Activated CD8-positive, alpha-beta T cell treated with anti-CD3 and anti-CD28 coated beads, Interleukin-2, amount 10 ng/mL, durations not matched to agents 7 days and 5 days (primary cell): ENCODE measurements around the gene SPTLC3. TPM values are rescaled to one million over a fixed set of nuclear protein-coding genes. Genes with fewer than 3 reads are reported as not detected.
"Not testable (repeated sequence)": the region's sequence is repeated elsewhere in the genome, so short reads cannot be mapped to it uniquely, and the experiment has no call there.

ENCODE experiments used
- ATAC-seq: fragments of 150-1000 bp; cut with Tn5 transposase; one replicate; pipeline ENCODE4 v1.10.0; 2021; ENCODE audit warnings: moderate library complexity
- CTCF ChIA-PET: fragments of 350-600 bp; sonication (Branson Sonifier 250); formaldehyde crosslinking; loops from one replicate; lab custom pipeline; 2021; ENCODE audit warnings: antibody characterized with exemption; lab: Charles Lee
- POLR2A ChIA-PET: fragments of 350-600 bp; sonication (Branson Sonifier 250); formaldehyde crosslinking; loops from one replicate; lab custom pipeline; 2021; ENCODE audit warnings: antibody characterized with exemption; lab: Charles Lee
- DNase-seq: peaks from one replicate; pipeline ENCODE4 v3.0.0-alpha.2; 2020
- H3K27ac Mint-ChIP-seq: one replicate; pipeline ENCODE4 v1.8.0; 2021; ENCODE audit warnings: mild to moderate bottlenecking, mixed read lengths
- H3K27me3 Mint-ChIP-seq: one replicate; pipeline ENCODE4 v1.8.0; 2021; ENCODE audit warnings: low read depth, mixed read lengths
- H3K36me3 Mint-ChIP-seq: one replicate; pipeline ENCODE4 v1.8.0; 2021; ENCODE audit warnings: low read depth, mixed read lengths
- H3K4me1 Mint-ChIP-seq: one replicate; pipeline ENCODE4 v1.8.0; 2021; ENCODE audit warnings: low read depth, mixed read lengths
- H3K4me3 Mint-ChIP-seq: one replicate; pipeline ENCODE4 v1.8.0; 2021; ENCODE audit warnings: mild to moderate bottlenecking, mixed read lengths
- H3K9me3 Mint-ChIP-seq: one replicate; pipeline ENCODE4 v1.8.0; 2022; ENCODE audit warnings: mixed read lengths; ENCODE audit not compliant: insufficient read depth
- total RNA-seq, 2 experiments: library from RNA; stranded (reverse); gene quantifications; one replicate each; pipeline ENCODE4 v1.2.3, GENCODE V29; 2021

The SPTLC3 gene
- total RNA-seq, 2 experiments from 2014 or later, result 0.05 to 0.37 TPM

DNA sequence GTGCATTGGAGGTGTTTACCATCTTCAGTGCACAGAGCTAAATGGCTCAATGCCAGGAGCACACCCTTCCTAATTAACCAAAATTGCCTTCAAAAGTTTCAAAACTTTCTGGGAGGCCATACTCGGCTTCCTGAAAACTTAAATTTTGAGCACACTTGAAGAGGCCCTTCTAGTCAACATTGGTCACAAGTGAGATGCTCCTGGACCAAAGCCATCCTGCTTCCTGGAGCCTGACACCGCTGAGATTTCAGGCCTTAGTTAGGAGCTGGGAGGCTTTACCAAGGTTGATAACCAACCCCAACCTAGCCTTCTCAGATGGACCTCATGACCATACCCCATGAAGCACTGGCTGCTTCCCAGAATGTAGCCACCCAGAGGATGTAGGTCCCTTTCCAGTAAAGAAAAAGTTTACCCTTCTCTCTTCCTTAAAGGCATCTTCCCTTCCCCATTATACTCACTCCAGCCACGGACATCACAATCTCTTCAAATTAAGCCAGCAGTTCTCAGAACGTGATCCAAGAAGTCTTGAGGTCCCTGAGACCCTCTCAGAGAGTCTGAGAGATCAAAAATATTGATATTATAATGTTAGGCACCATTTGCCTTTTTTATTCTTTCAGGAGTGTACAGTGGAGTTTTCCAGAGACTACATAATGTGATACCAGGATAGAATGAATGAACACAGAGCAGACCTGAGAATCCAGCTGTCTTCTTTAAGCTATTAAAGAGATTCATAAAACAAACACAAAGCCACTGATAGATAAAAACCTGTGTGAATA is 32.8 kb upstream of the SPTLC3 start:
- CTCF ChIA-PET, result interaction anchor here (0.9 to 1.4 kb wide), 2 partner anchors 10 to 571 kb away, joined by 3 to 6 read pairs; no protein-coding TSS in a partner anchor
- no peak overlapping the region for H3K4me3 Mint-ChIP-seq
- no peaks in the 10 kb centered on the region for H3K9me3 Mint-ChIP-seq
- no peak overlapping the region for H3K27ac Mint-ChIP-seq
- H3K4me1 Mint-ChIP-seq, result no peaks in the 10 kb centered on the region
- H3K36me3 Mint-ChIP-seq, result no peaks in the 10 kb centered on the region
- ATAC-seq (no peak), DNase-seq (no peak)
- POLR2A ChIA-PET, result no interaction called here
- H3K27me3 Mint-ChIP-seq, result peaks cover 3% of the 10 kb centered on the region

DNA sequence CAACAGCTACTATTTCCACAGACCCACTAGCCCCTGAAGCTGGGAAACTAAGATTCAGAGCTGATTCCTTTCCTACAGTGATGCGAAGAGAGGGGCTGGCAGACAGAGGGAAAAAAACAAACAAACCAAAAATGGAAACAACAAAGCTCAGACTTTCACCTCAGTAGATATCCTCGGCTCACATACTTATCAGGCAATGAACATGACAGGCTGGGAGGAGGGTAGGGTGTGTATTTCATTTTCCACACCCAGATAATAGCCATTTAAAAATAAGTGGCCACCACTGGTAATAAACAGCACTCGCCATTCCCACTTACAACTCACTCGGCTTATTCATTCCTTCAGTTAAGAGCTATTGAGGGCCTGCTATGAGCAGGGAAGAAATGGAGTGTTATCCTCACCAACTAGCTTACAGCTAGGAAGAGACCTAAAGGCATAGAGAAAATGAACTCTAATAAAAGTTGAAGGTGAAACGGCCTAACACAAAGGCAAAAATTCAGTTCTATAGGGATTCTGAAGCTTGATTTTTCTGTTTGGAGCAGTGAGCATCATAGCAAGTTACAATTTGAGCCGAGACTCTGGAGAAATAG is 32.0 kb upstream of the SPTLC3 start:
- H3K27ac Mint-ChIP-seq, result no peak overlapping the region
- POLR2A ChIA-PET, result no interaction called here
- DNase-seq (no peak), ATAC-seq (no peak)
- CTCF ChIA-PET, result interaction anchor here (0.9 to 1.4 kb wide), 2 partner anchors 11 to 570 kb away, joined by 3 to 6 read pairs; no protein-coding TSS in a partner anchor
- peaks cover 3% of the 10 kb centered on the region for H3K27me3 Mint-ChIP-seq
- H3K4me3 Mint-ChIP-seq, result no peak overlapping the region
- no peaks in the 10 kb centered on the region for H3K9me3 Mint-ChIP-seq
- no peaks in the 10 kb centered on the region for H3K4me1 Mint-ChIP-seq
- no peaks in the 10 kb centered on the region for H3K36me3 Mint-ChIP-seq

- DNase-seq, result no peak
- CTCF ChIA-PET, result interaction anchor here (1.4 kb wide), 1 partner anchor 569 kb away, joined by 6 read pairs; no protein-coding TSS in a partner anchor
- Mint-ChIP-seq H3K9me3 (no peaks in the 10 kb centered on the region), H3K36me3 (no peaks in the 10 kb centered on the region), H3K27me3 (peaks cover 3% of the 10 kb centered on the region), H3K4me1 (no peaks in the 10 kb centered on the region), H3K27ac (no peak overlapping the region), H3K4me3 (no peak overlapping the region)
- POLR2A ChIA-PET, result no interaction called here
- ATAC-seq, result no peak
Measured at GRCh38 chr20:12977328-12978125, 31.2 kb upstream of the SPTLC3 start.

- no peaks in the 10 kb centered on the region for H3K4me1 Mint-ChIP-seq
- H3K27ac Mint-ChIP-seq, result no peak overlapping the region
- POLR2A ChIA-PET, result no interaction called here
- H3K4me3 Mint-ChIP-seq, result no peak overlapping the region
- H3K9me3 Mint-ChIP-seq, result no peaks in the 10 kb centered on the region
- ATAC-seq (no peak), DNase-seq (no peak)
- peaks cover 3% of the 10 kb centered on the region for H3K27me3 Mint-ChIP-seq
- CTCF ChIA-PET, result no interaction called here
- H3K36me3 Mint-ChIP-seq, result no peaks in the 10 kb centered on the region
Measured at GRCh38 chr20:12978126-12978394, 30.7 kb upstream of the SPTLC3 start.

DNA sequence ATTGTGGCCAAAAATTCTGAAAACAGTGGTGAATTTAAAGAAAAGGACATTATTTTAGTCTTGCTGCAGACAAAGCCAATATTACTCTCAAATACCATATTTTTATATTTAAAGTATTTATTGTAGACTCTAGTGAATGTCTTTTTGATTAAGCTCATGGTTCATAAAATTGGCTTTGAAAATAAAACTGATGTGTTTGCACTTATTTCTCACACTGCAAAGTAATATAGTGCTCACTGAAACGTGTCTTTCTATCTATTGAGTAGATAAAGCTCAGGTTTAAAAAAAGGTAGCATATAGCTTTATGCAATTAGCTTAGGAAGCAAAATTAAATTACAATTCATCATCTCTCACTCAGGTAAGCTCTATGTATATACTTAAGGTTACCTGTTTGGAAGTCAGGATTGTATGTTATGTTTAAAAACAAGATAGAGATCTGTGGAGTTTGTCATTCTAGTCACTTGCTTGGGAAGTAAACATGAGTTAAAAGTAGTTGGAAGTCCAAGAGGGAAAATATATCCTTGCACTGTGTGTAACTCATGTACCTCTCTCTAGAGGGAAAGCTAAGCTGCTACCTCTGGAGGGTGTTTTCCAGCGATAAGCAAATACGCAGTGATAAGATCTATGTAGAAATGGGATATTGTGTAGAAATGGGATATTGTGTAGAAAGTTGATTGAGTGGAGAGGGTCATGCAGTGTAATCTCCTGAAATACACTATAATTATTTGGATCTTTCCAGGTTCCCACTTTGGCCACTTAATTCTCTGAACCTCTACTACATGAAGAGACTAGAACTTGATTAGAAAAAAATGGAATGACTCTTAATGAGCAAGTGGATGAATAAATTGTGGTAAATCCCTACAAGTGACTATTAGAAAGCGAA is 29.9 kb upstream of the SPTLC3 start:
- no peaks in the 10 kb centered on the region for H3K9me3 Mint-ChIP-seq
- ChIA-PET POLR2A (no interaction called here), CTCF (no interaction called here)
- H3K27me3 Mint-ChIP-seq, result peaks cover 3% of the 10 kb centered on the region
- no peaks in the 10 kb centered on the region for H3K4me1 Mint-ChIP-seq
- no peak for DNase-seq
- H3K36me3 Mint-ChIP-seq, result no peaks in the 10 kb centered on the region
- ATAC-seq, result no peak
- H3K4me3 Mint-ChIP-seq, result no peak overlapping the region
- H3K27ac Mint-ChIP-seq, result no peak overlapping the region

DNA sequence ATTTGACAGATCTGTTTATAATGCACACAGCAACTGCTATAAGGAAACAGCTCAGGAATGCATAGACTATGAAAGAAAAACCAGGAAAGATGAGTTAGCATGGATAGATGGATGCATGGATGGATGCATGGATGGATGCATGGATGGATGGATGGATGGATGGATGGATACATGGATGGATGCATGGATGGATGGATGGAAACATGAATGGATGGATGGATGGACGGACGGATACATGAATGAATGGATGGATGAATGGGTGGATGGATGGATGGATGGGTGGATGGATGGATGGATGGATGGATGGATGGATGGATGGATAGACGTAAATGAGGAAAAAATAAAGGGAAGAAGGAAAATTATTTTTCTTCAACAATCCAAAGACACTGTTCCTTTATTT is 29.1 kb upstream of the SPTLC3 start:
- H3K4me3 Mint-ChIP-seq, H3K27ac Mint-ChIP-seq, DNase-seq, POLR2A ChIA-PET, H3K27me3 Mint-ChIP-seq, ATAC-seq, H3K36me3 Mint-ChIP-seq, H3K4me1 Mint-ChIP-seq, H3K9me3 Mint-ChIP-seq, CTCF ChIA-PET: not testable (repeated sequence)

DNA sequence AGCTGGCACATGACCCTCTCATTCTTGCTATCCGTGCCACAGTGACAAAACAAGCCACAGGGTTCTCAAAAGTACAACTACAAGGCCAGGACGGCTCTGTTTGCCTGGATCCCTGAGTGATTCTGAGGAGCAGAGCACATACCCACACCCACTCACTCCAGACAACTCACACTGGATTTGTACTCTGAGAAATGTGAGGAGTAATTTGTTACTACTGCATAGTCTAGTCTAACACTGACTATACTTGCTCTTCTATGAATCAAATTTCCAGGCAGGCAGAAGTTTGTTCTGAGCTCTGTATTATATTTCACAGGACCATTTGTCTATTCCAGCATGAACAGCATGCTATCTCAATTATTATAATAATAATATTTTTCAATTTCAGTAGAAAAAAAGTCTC is 26.7 kb upstream of the SPTLC3 start:
- no peak overlapping the region for H3K27ac Mint-ChIP-seq

DNA sequence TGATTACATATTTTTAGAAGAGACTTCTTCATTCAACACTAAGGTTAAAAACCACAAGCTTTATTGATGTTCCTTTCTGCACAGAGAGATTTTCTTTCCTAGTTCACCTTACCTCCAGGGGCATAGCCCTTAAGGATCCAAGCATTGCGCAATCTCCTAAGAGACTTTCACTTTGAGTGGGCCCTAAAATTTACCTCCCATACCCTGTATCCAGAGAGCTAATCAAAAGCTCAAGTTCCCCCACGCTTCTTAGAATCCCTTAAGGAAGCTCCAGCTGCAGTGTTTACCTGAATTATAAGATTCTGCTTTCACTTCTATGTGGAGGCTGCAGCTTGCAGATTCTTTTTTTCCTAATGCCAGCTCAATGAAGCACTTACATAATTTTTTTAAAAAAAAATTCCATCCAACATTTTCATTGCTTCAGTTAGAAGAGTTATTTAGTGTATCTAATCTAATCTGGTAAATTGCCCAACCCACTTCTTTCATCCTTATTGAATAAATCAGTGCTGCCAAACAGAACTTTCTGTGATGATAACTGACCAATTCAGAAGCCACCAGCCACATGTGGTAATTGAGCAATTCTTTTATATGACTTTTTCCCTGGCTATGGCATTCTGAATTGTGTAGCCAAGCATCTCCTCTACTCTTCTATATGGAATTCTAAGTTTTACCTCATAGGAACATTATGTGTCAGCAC is 24.6 kb upstream of the SPTLC3 start:
- Mint-ChIP-seq H3K4me3 (no peak overlapping the region), H3K9me3 (no peaks in the 10 kb centered on the region), H3K27me3 (peaks cover 3% of the 10 kb centered on the region), H3K36me3 (no peaks in the 10 kb centered on the region), H3K4me1 (no peaks in the 10 kb centered on the region), H3K27ac (no peak overlapping the region)
- POLR2A ChIA-PET, result no interaction called here
- ATAC-seq (no peak), DNase-seq (no peak)
- CTCF ChIA-PET, result no interaction called here

More for the DNA sequence above, 26.7 kb upstream of the SPTLC3 start:
- no peaks in the 10 kb centered on the region for H3K9me3 Mint-ChIP-seq
- no peak overlapping the region for H3K4me3 Mint-ChIP-seq
- no peaks in the 10 kb centered on the region for H3K36me3 Mint-ChIP-seq
- ChIA-PET CTCF (no interaction called here), POLR2A (no interaction called here)
- DNase-seq (no peak), ATAC-seq (no peak)
- peaks cover 3% of the 10 kb centered on the region for H3K27me3 Mint-ChIP-seq
- no peaks in the 10 kb centered on the region for H3K4me1 Mint-ChIP-seq

GRCh38 chr20:12984863-12985262 is 23.9 kb upstream of the SPTLC3 start:
- Mint-ChIP-seq H3K4me1 (no peaks in the 10 kb centered on the region), H3K27me3 (no peaks in the 10 kb centered on the region), H3K9me3 (no peaks in the 10 kb centered on the region), H3K4me3 (no peak overlapping the region), H3K27ac (no peak overlapping the region), H3K36me3 (no peaks in the 10 kb centered on the region)
- ATAC-seq, result no peak
- no peak for DNase-seq
- ChIA-PET CTCF (interaction anchor here (1.0 kb wide), 1 partner anchor 14 kb away, joined by 3 read pairs; no protein-coding TSS in a partner anchor), POLR2A (no interaction called here)

- no peaks in the 10 kb centered on the region for H3K4me1 Mint-ChIP-seq
- H3K27ac Mint-ChIP-seq, result no peak overlapping the region
- ATAC-seq, result no peak
- H3K27me3 Mint-ChIP-seq, result no peaks in the 10 kb centered on the region
- no peak for DNase-seq
- ChIA-PET CTCF (no interaction called here), POLR2A (no interaction called here)
- no peaks in the 10 kb centered on the region for H3K36me3 Mint-ChIP-seq
- H3K4me3 Mint-ChIP-seq, result no peak overlapping the region
- no peaks in the 10 kb centered on the region for H3K9me3 Mint-ChIP-seq
Measured at GRCh38 chr20:12987261-12987660, 21.5 kb upstream of the SPTLC3 start.

DNA sequence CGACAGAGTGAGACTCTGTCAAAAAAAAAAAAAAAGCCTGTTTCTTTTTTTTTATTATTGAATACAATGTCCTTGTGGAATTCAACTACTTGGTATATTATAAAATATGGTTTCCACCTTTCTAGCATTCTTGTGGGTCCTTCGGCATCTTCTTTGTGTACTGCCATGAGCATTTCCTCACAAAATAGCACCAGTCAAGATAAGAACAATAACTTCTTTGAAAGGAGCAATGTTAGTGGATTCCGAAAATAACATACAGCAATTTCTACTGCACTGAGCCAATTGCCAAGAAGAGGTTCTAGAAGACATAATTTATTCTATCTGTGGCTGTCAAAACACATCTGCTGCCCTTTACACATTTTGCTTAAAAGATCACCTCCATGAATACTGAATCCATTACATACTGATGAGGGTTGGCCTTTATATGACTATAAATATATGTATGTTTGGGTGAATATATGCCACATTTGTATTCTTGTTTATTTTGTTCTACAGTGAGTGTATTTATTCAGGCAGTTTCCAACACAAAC is 19.1 kb upstream of the SPTLC3 start:
- Mint-ChIP-seq H3K36me3 (no peaks in the 10 kb centered on the region), H3K27ac (no peak overlapping the region), H3K27me3 (no peaks in the 10 kb centered on the region), H3K4me1 (no peaks in the 10 kb centered on the region), H3K9me3 (no peaks in the 10 kb centered on the region), H3K4me3 (no peak overlapping the region)
- CTCF ChIA-PET, result no interaction called here
- POLR2A ChIA-PET, result no interaction called here
- ATAC-seq, result no peak
- DNase-seq, result no peak
